SK-N-MC (cell line): ENCODE data around the gene PEAK1.

Experiments
- EZH2 ChIP-seq: fragments of 200-600 bp; sonication (generic); IDR thresholded peaks from one replicate; pipeline ENCODE4 v1.6.1; 2017; ENCODE audit warnings: antibody characterized with exemption
- POLR2AphosphoS5 ChIP-seq: IDR thresholded peaks from 2 replicates; pipeline ENCODE4 v1.6.1; 2012; ENCODE audit warnings: mild to moderate bottlenecking, low read depth, low read length, borderline replicate concordance

- TF ChIP-seq POLR2AphosphoS5 (no peak), EZH2 (no peak)
Measured at GRCh38 chr15:77074350-77074749, 345.6 kb downstream of the PEAK1 start.
